Activated CD8-positive, alpha-beta memory T cell treated with anti-CD3 and anti-CD28 coated beads, Interleukin-2, amount 50 U/mL, for 1 hour (primary cell): ENCODE data around the gene IKZF2.

Experiments
- DNase-seq: peaks from one replicate; pipeline ENCODE4 v3.0.0-alpha.2; 2020; ENCODE audit errors: extremely low read depth

The IKZF2 gene

DNA sequence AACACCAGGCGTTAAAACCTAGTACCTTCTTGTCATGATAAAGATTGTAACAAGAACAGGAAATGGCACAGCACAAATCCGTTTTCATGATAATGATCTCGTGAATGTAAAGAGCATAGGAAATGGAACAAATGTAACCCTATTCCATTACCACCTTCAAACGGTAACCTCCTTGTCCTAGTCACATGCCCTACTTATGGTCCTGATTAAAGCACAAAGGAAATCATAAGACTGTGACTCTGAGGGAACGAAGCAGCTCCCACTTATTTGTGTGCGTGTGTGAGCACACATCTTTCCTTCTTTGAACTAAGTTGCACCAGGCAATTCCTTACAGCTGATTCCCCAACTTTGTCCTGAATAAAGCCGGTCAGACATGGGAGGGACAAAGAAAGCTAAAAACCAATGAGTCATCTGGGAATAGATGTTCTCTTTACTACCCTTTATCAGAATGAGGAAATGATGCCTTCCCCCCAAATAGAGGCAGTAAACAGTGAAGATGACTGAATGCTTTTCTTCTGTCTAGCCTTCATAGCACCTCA, 192.6 kb downstream of the IKZF2 start:
- DNase-seq = no peak

- DNase-seq = no peak
These were observed 193.3 kb downstream of the IKZF2 start for GRCh38 chr2:212958133-212958532.

DNA sequence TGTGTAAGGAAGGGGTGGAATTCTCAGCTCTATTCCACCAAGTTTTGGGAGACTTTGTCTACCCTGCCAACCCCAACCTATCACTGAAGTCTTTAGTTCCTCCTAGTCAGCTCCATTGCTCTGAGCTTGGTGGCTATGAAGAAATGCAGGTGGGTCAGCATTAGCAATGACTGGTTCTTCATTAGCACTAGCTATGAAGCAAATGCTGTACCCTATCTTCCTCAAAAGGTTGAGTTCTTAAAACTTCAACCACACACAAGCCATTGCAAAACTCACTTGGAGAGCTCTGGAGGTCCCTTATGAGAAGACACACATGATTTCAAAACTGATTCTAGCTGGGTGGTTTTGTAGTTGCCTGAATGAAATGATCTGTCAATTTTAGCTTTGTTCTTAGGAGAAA, 193.8 kb downstream of the IKZF2 start:
- DNase-seq = no peak

- no peak for DNase-seq
These were observed 194.5 kb downstream of the IKZF2 start for GRCh38 chr2:212956665-212957607.

DNA sequence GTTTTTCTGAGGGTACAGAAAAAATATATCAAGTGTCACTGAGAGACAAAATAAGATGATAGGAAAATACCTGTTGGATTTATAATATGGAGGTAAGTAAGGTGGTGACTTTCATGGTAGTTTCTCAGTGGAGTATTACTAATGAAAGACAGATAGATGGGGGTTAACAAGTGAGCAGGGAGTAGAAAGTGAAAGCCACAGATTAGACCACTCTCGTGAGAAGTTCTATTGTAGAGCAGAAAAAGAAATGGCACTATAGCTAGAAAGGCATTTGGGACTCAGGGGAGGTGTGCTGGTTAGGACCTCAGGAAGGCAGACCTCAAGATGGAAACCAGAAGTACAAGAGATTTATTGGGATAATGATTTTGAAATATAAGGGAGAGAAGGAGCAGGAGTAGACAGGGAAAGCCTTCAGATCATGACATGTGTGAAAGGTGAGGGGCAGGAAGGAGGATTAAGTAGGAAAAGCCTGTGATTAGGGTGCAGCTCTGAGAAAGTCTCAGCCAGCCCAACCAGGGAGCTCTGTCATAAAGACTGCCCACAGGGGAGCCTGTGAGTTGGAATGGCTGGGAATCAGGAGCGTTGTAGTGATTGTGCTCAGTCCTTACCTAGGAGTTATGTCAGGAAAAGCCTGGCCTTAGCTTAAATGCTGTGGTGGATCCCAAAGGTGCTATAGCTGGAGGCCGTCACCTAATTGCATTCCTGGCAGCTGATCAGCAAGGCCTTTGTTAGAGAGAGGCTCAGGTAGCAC, 198.1 kb downstream of the IKZF2 start:
- DNase-seq = no peak

DNA sequence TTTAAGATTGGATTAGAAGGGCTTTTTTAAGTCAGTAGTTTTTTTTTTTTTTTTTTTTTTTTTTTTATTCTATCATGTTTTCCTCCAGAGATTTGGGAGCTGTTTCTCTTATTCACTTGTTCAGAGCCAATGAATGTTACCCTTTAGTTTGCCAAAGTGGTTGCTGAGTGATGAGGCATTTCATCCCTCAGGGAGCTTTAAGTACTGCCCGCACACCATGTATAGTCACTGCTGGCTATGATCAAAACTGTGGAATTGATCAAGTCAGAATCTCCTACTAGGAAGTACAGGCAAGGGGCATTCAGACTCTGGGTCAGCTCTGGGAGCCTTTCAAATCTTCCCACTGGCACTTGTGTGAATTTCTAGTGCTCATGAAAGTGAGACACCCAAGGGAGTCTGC, 201.6 kb downstream of the IKZF2 start:
- DNase-seq = no peak
